HG02840 (cell line): ENCODE measurements around the gene ZNF148.
A peak's percentile ranks its signal among the peaks of the same experiment; 100 is the strongest.
"Not testable (repeated sequence)": the region's sequence is repeated elsewhere in the genome, so short reads cannot be mapped to it uniquely, and the experiment has no call there.

Source experiments
- ATAC-seq: cut with Tn5 transposase; IDR thresholded peaks from one replicate; pipeline ENCODE4 v1.9.1; 2021; ENCODE audit warnings: mild to moderate bottlenecking, moderate library complexity, moderate number of reproducible peaks; ENCODE audit not compliant: unreplicated experiment, low FRiP score

The ZNF148 gene

GRCh38 chr3:125378762-125379161 is 3.6 kb upstream of the ZNF148 start:
- no peak for ATAC-seq

- ATAC-seq, result no peak
Observed at GRCh38 chr3:125375950-125376679, 990 bp upstream of the ZNF148 start.

GRCh38 chr3:125374501-125374995 is 577 bp downstream of the ZNF148 start:
- peak; percentile 17 for ATAC-seq

GRCh38 chr3:125367403-125368230 is 7.5 kb downstream of the ZNF148 start:
- ATAC-seq, result no peak

- ATAC-seq, result no peak
Observed at GRCh38 chr3:125366132-125366531, 9.0 kb downstream of the ZNF148 start.

- no peak for ATAC-seq
Observed at GRCh38 chr3:125359700-125360099, 15.4 kb downstream of the ZNF148 start.

- ATAC-seq, result no peak
Observed at GRCh38 chr3:125358923-125359322, 16.2 kb downstream of the ZNF148 start.

GRCh38 chr3:125357837-125358236 is 17.3 kb downstream of the ZNF148 start:
- ATAC-seq, result no peak

GRCh38 chr3:125357032-125357658 is 18.0 kb downstream of the ZNF148 start:
- peak; percentile 69 for ATAC-seq

- no peak for ATAC-seq
Observed at GRCh38 chr3:125356140-125357026, 18.7 kb downstream of the ZNF148 start.

GRCh38 chr3:125353659-125354058 is 21.5 kb downstream of the ZNF148 start:
- ATAC-seq, result no peak

- no peak for ATAC-seq
Observed at GRCh38 chr3:125353128-125353527, 22.0 kb downstream of the ZNF148 start.

- ATAC-seq, result no peak
Observed at GRCh38 chr3:125351814-125352456, 23.2 kb downstream of the ZNF148 start.

- ATAC-seq, result no peak
Observed at GRCh38 chr3:125351152-125351551, 24.0 kb downstream of the ZNF148 start.

GRCh38 chr3:125350597-125350996 is 24.5 kb downstream of the ZNF148 start:
- ATAC-seq, result no peak

GRCh38 chr3:125349556-125350165 is 25.5 kb downstream of the ZNF148 start:
- ATAC-seq, result no peak

- ATAC-seq, result no peak
Observed at GRCh38 chr3:125349055-125349454, 26.1 kb downstream of the ZNF148 start.

- ATAC-seq, result not testable (repeated sequence)
Observed at GRCh38 chr3:125343367-125343766, 31.8 kb downstream of the ZNF148 start.

GRCh38 chr3:125340121-125340520 is 35.0 kb downstream of the ZNF148 start:
- no peak for ATAC-seq
